GM21528 (cell line): ENCODE data around the gene NCS1.

Experiments used
- ATAC-seq: cut with Tn5 transposase; IDR thresholded peaks from one replicate; pipeline ENCODE4 v1.9.1; 2021; ENCODE audit warnings: mild to moderate bottlenecking, moderate library complexity; ENCODE audit not compliant: unreplicated experiment, low FRiP score

NCS1 gene

GRCh38 chr9:130284690-130285089 lies 112.5 kb downstream of the NCS1 start:
- ATAC-seq = no peak

- no peak for ATAC-seq
These were observed 113.1 kb downstream of the NCS1 start for GRCh38 chr9:130285271-130285670.

GRCh38 chr9:130286072-130286770 lies 114.0 kb downstream of the NCS1 start:
- ATAC-seq = no peak
